ENCODE measurements around the gene OR2T10.

DNA sequence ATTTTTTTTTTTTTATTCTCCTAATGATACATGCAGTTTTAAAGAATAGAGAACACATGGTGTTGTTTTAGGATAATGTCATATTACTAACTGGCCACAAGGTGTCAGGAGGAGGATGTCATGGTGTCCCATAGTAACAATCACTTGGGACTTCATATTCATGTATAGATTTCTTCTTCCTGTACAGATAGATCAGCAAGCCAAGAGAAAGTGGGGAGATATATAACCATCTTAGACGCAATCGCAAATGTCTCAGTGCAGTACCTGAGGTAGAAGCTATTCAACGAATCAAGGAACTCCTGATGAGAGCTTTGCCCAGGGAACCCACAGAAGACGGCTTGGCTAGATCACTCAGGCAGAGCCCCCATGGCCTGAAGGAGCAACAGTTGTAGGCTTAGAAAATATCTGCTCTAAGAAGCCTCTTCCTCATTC, 25.1 kb upstream of the OR2T10 start:
- TF ChIP-seq POLR2AphosphoS5 (IDR thresholded peaks at IDR 0.05; ENCODE audit: low read depth, low read length) = no peak
- no peak for TF ChIP-seq POLR2A (IDR thresholded peaks at IDR 0.05; ENCODE audit: low read depth, low read length)
- TF ChIP-seq TAF1 (IDR thresholded peaks at IDR 0.05; ENCODE audit: borderline replicate concordance, low read depth, low read length) = no peak
